Activated CD4-positive, alpha-beta memory T cell treated with anti-CD3 and anti-CD28 coated beads for 36 hours (primary cell): ENCODE data around the gene CHD9NB. TPM values are rescaled to one million over a fixed set of nuclear protein-coding genes. Genes with fewer than 3 reads are reported as not detected.
"Not testable (repeated sequence)": the region's sequence is repeated elsewhere in the genome, so short reads cannot be mapped to it uniquely, and the experiment has no call there.

ENCODE experiments used
- CTCF ChIA-PET: fragments of 350-600 bp; sonication (Branson Sonifier 250); formaldehyde crosslinking; loops from one replicate; lab custom pipeline; 2021; ENCODE audit warnings: antibody characterized with exemption, inconsistent platforms; lab: Charles Lee
- POLR2A ChIA-PET: fragments of 350-600 bp; sonication (Branson Sonifier 250); formaldehyde crosslinking; loops from one replicate; lab custom pipeline; 2021; ENCODE audit warnings: antibody characterized with exemption; lab: Charles Lee
- DNase-seq: peaks from one replicate; pipeline ENCODE4 v3.0.0-alpha.2; 2020
- H3K27ac Mint-ChIP-seq: one replicate; pipeline ENCODE4 v1.8.0; 2021; ENCODE audit warnings: mixed read lengths
- H3K27me3 Mint-ChIP-seq: one replicate; pipeline ENCODE4 v1.8.0; 2021; ENCODE audit warnings: mixed read lengths
- H3K36me3 Mint-ChIP-seq: one replicate; pipeline ENCODE4 v1.8.0; 2021; ENCODE audit warnings: mixed read lengths
- H3K4me1 Mint-ChIP-seq: one replicate; pipeline ENCODE4 v1.8.0; 2021; ENCODE audit warnings: low read depth, mixed read lengths
- H3K4me3 Mint-ChIP-seq: one replicate; pipeline ENCODE4 v1.8.0; 2021; ENCODE audit warnings: mild to moderate bottlenecking, mixed read lengths
- H3K9me3 Mint-ChIP-seq: one replicate; pipeline ENCODE4 v1.8.0; 2021; ENCODE audit warnings: mixed read lengths
- intact Hi-C: fragments of 100-400 bp; cut with micrococcal nuclease; formaldehyde crosslinking; loops from one replicate; pipeline ENCODE4 v1.15.1; 2023
- total RNA-seq, 2 experiments: library from RNA; stranded (reverse); gene quantifications; one replicate each; pipeline ENCODE4 v1.2.3, GENCODE V29; 2021

The CHD9NB gene
- total RNA-seq, 2 experiments from 2014 or later: 0.12 TPM; not detected in 1

- Mint-ChIP-seq H3K27ac (no peak overlapping the region), H3K4me3 (no peak overlapping the region), H3K27me3 (peaks cover 6% of the 10 kb centered on the region), H3K4me1 (no peaks in the 10 kb centered on the region), H3K9me3 (no peaks in the 10 kb centered on the region), H3K36me3 (no peaks in the 10 kb centered on the region)
- CTCF ChIA-PET: no interaction called here
- POLR2A ChIA-PET: no interaction called here
- intact Hi-C loops: no loop called here
- no peak for DNase-seq
These were observed 11.9 kb downstream of the CHD9NB start for GRCh38 chr16:53040788-53041187.

- H3K4me1 Mint-ChIP-seq, H3K4me3 Mint-ChIP-seq, H3K27ac Mint-ChIP-seq, CTCF ChIA-PET, DNase-seq, H3K36me3 Mint-ChIP-seq, H3K9me3 Mint-ChIP-seq, intact Hi-C loops, POLR2A ChIA-PET: not testable (repeated sequence)
- H3K27me3 Mint-ChIP-seq: peaks cover 20% of the 10 kb centered on the region
These were observed 16.0 kb downstream of the CHD9NB start for GRCh38 chr16:53036711-53037110.

GRCh38 chr16:53036066-53036465 is 16.6 kb downstream of the CHD9NB start:
- Mint-ChIP-seq H3K27ac (no peak overlapping the region), H3K4me1 (no peaks in the 10 kb centered on the region), H3K27me3 (peaks cover 22% of the 10 kb centered on the region), H3K4me3 (no peak overlapping the region), H3K36me3 (no peaks in the 10 kb centered on the region), H3K9me3 (no peaks in the 10 kb centered on the region)
- intact Hi-C loops: no loop called here
- ChIA-PET POLR2A (no interaction called here), CTCF (no interaction called here)
- DNase-seq: no peak

GRCh38 chr16:53035176-53035942 is 17.3 kb downstream of the CHD9NB start:
- CTCF ChIA-PET: no interaction called here
- Mint-ChIP-seq H3K36me3 (no peaks in the 10 kb centered on the region), H3K4me1 (no peaks in the 10 kb centered on the region), H3K27ac (no peak overlapping the region), H3K4me3 (no peak overlapping the region), H3K27me3 (peaks cover 22% of the 10 kb centered on the region), H3K9me3 (no peaks in the 10 kb centered on the region)
- POLR2A ChIA-PET: no interaction called here
- intact Hi-C loops: no loop called here
- DNase-seq: no peak

- ChIA-PET CTCF (no interaction called here), POLR2A (no interaction called here)
- Mint-ChIP-seq H3K36me3 (no peaks in the 10 kb centered on the region), H3K9me3 (no peaks in the 10 kb centered on the region), H3K27me3 (peaks cover 24% of the 10 kb centered on the region), H3K4me1 (no peaks in the 10 kb centered on the region), H3K4me3 (no peak overlapping the region), H3K27ac (no peak overlapping the region)
- DNase-seq: no peak
- intact Hi-C loops: no loop called here
These were observed 18.4 kb downstream of the CHD9NB start for GRCh38 chr16:53034306-53034705.

- Mint-ChIP-seq H3K9me3 (no peaks in the 10 kb centered on the region), H3K4me1 (no peaks in the 10 kb centered on the region), H3K27me3 (peaks cover 24% of the 10 kb centered on the region), H3K27ac (no peak overlapping the region), H3K36me3 (no peaks in the 10 kb centered on the region), H3K4me3 (no peak overlapping the region)
- POLR2A ChIA-PET: no interaction called here
- CTCF ChIA-PET: no interaction called here
- intact Hi-C loops: no loop called here
- DNase-seq: no peak
These were observed 21.3 kb downstream of the CHD9NB start for GRCh38 chr16:53031323-53031942.

DNA sequence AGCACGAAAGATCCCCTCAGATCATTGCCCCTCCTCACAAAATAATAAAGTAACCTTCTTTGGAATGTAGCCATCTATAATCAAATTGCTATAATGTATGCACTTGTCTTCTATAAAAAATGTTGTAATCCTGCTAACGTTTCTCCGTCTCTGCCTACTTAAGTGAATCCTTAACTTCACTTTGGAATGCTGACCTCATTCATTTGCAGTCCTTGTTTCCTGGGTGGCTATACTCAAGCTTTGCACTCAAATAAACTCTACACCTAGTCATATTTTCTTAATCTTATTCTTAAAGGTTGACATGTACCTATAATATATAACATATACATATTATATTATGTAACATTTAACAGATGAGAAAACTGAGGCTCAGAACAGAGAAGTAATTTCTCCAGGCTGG is 22.7 kb downstream of the CHD9NB start:
- intact Hi-C loops: no loop called here
- no peak for DNase-seq
- Mint-ChIP-seq H3K4me1 (no peaks in the 10 kb centered on the region), H3K9me3 (no peaks in the 10 kb centered on the region), H3K27ac (no peak overlapping the region), H3K4me3 (no peak overlapping the region), H3K36me3 (no peaks in the 10 kb centered on the region), H3K27me3 (peaks cover 18% of the 10 kb centered on the region)
- ChIA-PET POLR2A (no interaction called here), CTCF (interaction anchor here (1.0 kb wide), 1 partner anchor 8 kb away, joined by 3 read pairs; no protein-coding TSS in a partner anchor)

GRCh38 chr16:53024045-53024444 is 28.7 kb downstream of the CHD9NB start:
- Mint-ChIP-seq H3K4me3 (no peak overlapping the region), H3K27me3 (no peaks in the 10 kb centered on the region), H3K4me1 (no peaks in the 10 kb centered on the region), H3K9me3 (no peaks in the 10 kb centered on the region), H3K36me3 (no peaks in the 10 kb centered on the region), H3K27ac (no peak overlapping the region)
- intact Hi-C loops: no loop called here
- ChIA-PET CTCF (no interaction called here), POLR2A (no interaction called here)
- DNase-seq: no peak

DNA sequence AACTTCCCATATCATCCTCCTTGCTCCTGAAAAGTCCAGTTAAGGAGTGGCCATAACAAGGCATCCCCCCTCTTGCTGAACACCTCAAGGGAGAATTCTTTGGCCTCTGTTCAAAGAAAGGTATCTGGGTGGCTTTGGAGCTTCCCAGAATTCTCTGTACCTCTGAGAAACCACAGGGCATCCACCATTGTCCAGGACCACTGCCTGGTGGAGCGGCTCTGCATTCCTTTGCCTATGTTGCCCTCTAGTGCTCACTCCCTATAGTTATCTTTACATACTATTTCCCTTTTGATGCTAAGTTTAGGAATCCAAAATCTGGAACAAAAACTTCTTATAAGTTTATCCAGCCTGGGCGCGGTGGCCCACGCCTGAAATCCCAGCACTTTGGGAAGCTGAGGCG is 30.3 kb downstream of the CHD9NB start:
- Mint-ChIP-seq H3K27me3 (no peaks in the 10 kb centered on the region), H3K9me3 (no peaks in the 10 kb centered on the region), H3K36me3 (no peaks in the 10 kb centered on the region), H3K27ac (no peak overlapping the region), H3K4me1 (no peaks in the 10 kb centered on the region), H3K4me3 (no peak overlapping the region)
- POLR2A ChIA-PET: no interaction called here
- DNase-seq: peak; percentile 11
- intact Hi-C loops: loop anchor here (1.0 kb wide), 1 partner anchor 831 kb away; no protein-coding TSS in a partner anchor
- CTCF ChIA-PET: interaction anchor here (0.7 to 3.0 kb wide), 3 partner anchors 8 to 831 kb away, joined by 3 to 28 read pairs (median 4); no protein-coding TSS in a partner anchor

GRCh38 chr16:53018834-53019416 is 33.8 kb downstream of the CHD9NB start:
- H3K4me3 Mint-ChIP-seq: no peak overlapping the region
- CTCF ChIA-PET: no interaction called here
- no peak for DNase-seq
- POLR2A ChIA-PET: no interaction called here
- no peaks in the 10 kb centered on the region for H3K4me1 Mint-ChIP-seq
- no peaks in the 10 kb centered on the region for H3K9me3 Mint-ChIP-seq
- intact Hi-C loops: no loop called here
- H3K27me3 Mint-ChIP-seq: peaks cover 14% of the 10 kb centered on the region
- no peaks in the 10 kb centered on the region for H3K36me3 Mint-ChIP-seq
- H3K27ac Mint-ChIP-seq: no peak overlapping the region

- no peak overlapping the region for H3K27ac Mint-ChIP-seq
- H3K4me1 Mint-ChIP-seq: no peaks in the 10 kb centered on the region
- H3K36me3 Mint-ChIP-seq: no peaks in the 10 kb centered on the region
- H3K27me3 Mint-ChIP-seq: peaks cover 20% of the 10 kb centered on the region
- no peaks in the 10 kb centered on the region for H3K9me3 Mint-ChIP-seq
- intact Hi-C loops: no loop called here
- POLR2A ChIA-PET: no interaction called here
- CTCF ChIA-PET: no interaction called here
- no peak for DNase-seq
- no peak overlapping the region for H3K4me3 Mint-ChIP-seq
These were observed 38.4 kb downstream of the CHD9NB start for GRCh38 chr16:53014287-53014686.

GRCh38 chr16:53007095-53007494 is 45.6 kb downstream of the CHD9NB start:
- intact Hi-C loops: no loop called here
- ChIA-PET POLR2A (no interaction called here), CTCF (no interaction called here)
- no peak overlapping the region for H3K4me3 Mint-ChIP-seq
- H3K27ac Mint-ChIP-seq: no peak overlapping the region
- no peaks in the 10 kb centered on the region for H3K36me3 Mint-ChIP-seq
- no peak for DNase-seq
- peaks cover 9% of the 10 kb centered on the region for H3K27me3 Mint-ChIP-seq
- H3K9me3 Mint-ChIP-seq: no peaks in the 10 kb centered on the region
- H3K4me1 Mint-ChIP-seq: no peaks in the 10 kb centered on the region
